Measurements from ENCODE around the gene ATP5MG.

ATP5MG gene

GRCh38 chr11:118442908-118443589 lies 41.6 kb downstream of the ATP5MG start:
- DNase-seq: no peak

GRCh38 chr11:118443590-118444218 lies 42.3 kb downstream of the ATP5MG start:
- no peak for DNase-seq

GRCh38 chr11:118447423-118447822 lies 46.0 kb downstream of the ATP5MG start:
- no peak for DNase-seq

GRCh38 chr11:118448294-118448693 lies 46.9 kb downstream of the ATP5MG start:
- DNase-seq: no peak

GRCh38 chr11:118449316-118449918 lies 48.0 kb downstream of the ATP5MG start:
- DNase-seq: no peak

- no peak for DNase-seq
Observed at GRCh38 chr11:118450451-118450850, 49.0 kb downstream of the ATP5MG start.

Data from CD4-positive, alpha-beta T cell treated with Interleukin-6 for 4 hours (primary cell).